ENCODE results near the gene DCC. TPM values are rescaled to one million over a fixed set of nuclear protein-coding genes. Genes with fewer than 3 reads are reported as not detected.

DCC gene
- total RNA-seq, 4 donors from 2014 or later, result 0.13 TPM; not detected in 3

GRCh38 chr18:52342456-52342855 is 2.5 kb downstream of the DCC start:
- DNase-seq (ENCODE audit: low spot score in 2 of 2), result no peak
- TF ChIP-seq POLR2A (IDR thresholded peaks at IDR 0.05), result no peak
- no peak for TF ChIP-seq CTCF (IDR thresholded peaks at IDR 0.05)
- 45 to 68% methylated on average over 6 of the region's 6 CpGs for WGBS, 2 donors
- H3K4me3 ChIP-seq (ENCODE audit: low read depth, poor library complexity, severe bottlenecking), result no peak overlapping the region
- intact Hi-C loops (cut with DNase I; ENCODE audit: low total_unique reads), result no loop called here

GRCh38 chr18:52343138-52343537 is 3.1 kb downstream of the DCC start:
- no peak for DNase-seq (ENCODE audit: low spot score in 2 of 2)
- TF ChIP-seq CTCF (IDR thresholded peaks at IDR 0.05) (no peak), POLR2A (IDR thresholded peaks at IDR 0.05) (no peak)
- intact Hi-C loops (cut with DNase I; ENCODE audit: low total_unique reads), result no loop called here
- no peak overlapping the region for H3K4me3 ChIP-seq (ENCODE audit: low read depth, poor library complexity, severe bottlenecking)
- WGBS, 2 donors, result 45% methylated on average over 2 of the region's 2 CpGs

GRCh38 chr18:52343731-52344340 is 3.8 kb downstream of the DCC start:
- TF ChIP-seq CTCF (IDR thresholded peaks at IDR 0.05) (no peak), POLR2A (IDR thresholded peaks at IDR 0.05) (no peak)
- 53 to 61% methylated on average over 6 of the region's 6 CpGs for WGBS, 2 donors
- intact Hi-C loops (cut with DNase I; ENCODE audit: low total_unique reads), result no loop called here
- H3K4me3 ChIP-seq (ENCODE audit: low read depth, poor library complexity, severe bottlenecking), result no peak overlapping the region
- DNase-seq (ENCODE audit: low spot score in 2 of 2), result no peak

GRCh38 chr18:52344881-52345280 is 4.9 kb downstream of the DCC start:
- TF ChIP-seq CTCF (IDR thresholded peaks at IDR 0.05) (no peak), POLR2A (IDR thresholded peaks at IDR 0.05) (no peak)
- intact Hi-C loops (cut with DNase I; ENCODE audit: low total_unique reads), result no loop called here
- no peak for DNase-seq (ENCODE audit: low spot score in 2 of 2)
- no peak overlapping the region for H3K4me3 ChIP-seq (ENCODE audit: low read depth, poor library complexity, severe bottlenecking)

- intact Hi-C loops (cut with DNase I; ENCODE audit: low total_unique reads), result no loop called here
- 30 to 34% methylated on average over 4 of the region's 4 CpGs for WGBS, 2 donors
- TF ChIP-seq POLR2A (IDR thresholded peaks at IDR 0.05) (no peak), CTCF (IDR thresholded peaks at IDR 0.05) (no peak)
- no peak overlapping the region for H3K4me3 ChIP-seq (ENCODE audit: low read depth, poor library complexity, severe bottlenecking)
- no peak for DNase-seq (ENCODE audit: low spot score in 2 of 2)
These were observed 5.4 kb downstream of the DCC start for GRCh38 chr18:52345428-52345827.

GRCh38 chr18:52348209-52348608 is 8.2 kb downstream of the DCC start:
- no peak overlapping the region for H3K4me3 ChIP-seq (ENCODE audit: low read depth, poor library complexity, severe bottlenecking)
- intact Hi-C loops (cut with DNase I; ENCODE audit: low total_unique reads), result no loop called here
- TF ChIP-seq POLR2A (IDR thresholded peaks at IDR 0.05) (no peak), CTCF (IDR thresholded peaks at IDR 0.05) (no peak)
- 78 to 91% methylated on average over 3 of the region's 3 CpGs for WGBS, 2 donors
- DNase-seq (ENCODE audit: low spot score in 2 of 2), result no peak
